ENCODE data around the gene RCAN1. TPM values are rescaled to one million over a fixed set of nuclear protein-coding genes. Genes with fewer than 3 reads are reported as not detected.
A peak's percentile ranks its signal among the peaks of the same experiment; 100 is the strongest.

The RCAN1 gene
- total and polyA plus RNA-seq, 9 of the 15 experiments (the other 6 are each of a cell fraction or from before 2014, with no cell fraction given): 4.4 to 16.5 (median 12.3) TPM

- ATAC-seq: no peak
- in situ Hi-C loops (cut with MboI): no loop called here
- H3K4me1 ChIP-seq (replicated peaks in 1 of 2; ENCODE audit: control insufficient read depth in 2 of 2, insufficient read depth in 2 of 2, low read length in 2 of 2): no peaks in the 10 kb centered on the region
Measured at GRCh38 chr21:34661848-34662247, 46.9 kb upstream of the RCAN1 start.

GRCh38 chr21:34653522-34653921, 38.6 kb upstream of the RCAN1 start:
- TF ChIP-seq CREM (IDR thresholded peaks at IDR 0.05; ENCODE audit: low read depth) (no peak), NCOA1 (IDR thresholded peaks at IDR 0.05; ENCODE audit: low read depth) (no peak), ZFP36 (IDR thresholded peaks at IDR 0.05; ENCODE audit: low read depth, low read length, partially characterized antibody) (peak; percentile 44), FOXM1 (IDR thresholded peaks at IDR 0.05; ENCODE audit: low read depth) (no peak), FOXM1 (CRISPR knock-in tag; IDR thresholded peaks at IDR 0.05; ENCODE audit: low read depth) (no peak), ZZZ3 (IDR thresholded peaks at IDR 0.05) (no peak), KLF6 (CRISPR knock-in tag; IDR thresholded peaks at IDR 0.05; ENCODE audit: borderline replicate concordance) (no peak), MTF1 (CRISPR knock-in tag; IDR thresholded peaks at IDR 0.05; ENCODE audit: borderline replicate concordance) (no peak), HNRNPL (IDR thresholded peaks at IDR 0.05; ENCODE audit: low read depth, low read length) (no peak)
- Histone ChIP-seq H3K9me3 (replicated peaks; ENCODE audit: control insufficient read depth, insufficient read depth, low read depth, low read length) (no peaks in the 10 kb centered on the region), H3K9ac (ENCODE audit: insufficient read depth in 1 of 2, low read depth in 2 of 2, low read length in 2 of 2) (no peak overlapping the region), H4K20me1 (replicated peaks; ENCODE audit: control insufficient read depth, insufficient read depth, low read length) (no peaks in the 10 kb centered on the region), H3K4me2 (ENCODE audit: insufficient read depth, low read length) (no peak overlapping the region), H3K36me3 (ENCODE audit: control insufficient read depth, insufficient read depth, low read length) (no peaks in the 10 kb centered on the region), H3K79me2 (ENCODE audit: control insufficient read depth, insufficient read depth, low read length) (no peaks in the 10 kb centered on the region), H3K4me3 (no peak overlapping the region), H3K4me1 (replicated peaks in 1 of 2; ENCODE audit: control insufficient read depth in 2 of 2, insufficient read depth in 2 of 2, low read length in 2 of 2) (no peaks in the 10 kb centered on the region), H3K9me1 (ENCODE audit: control insufficient read depth, insufficient read depth, low read length) (no peaks in the 10 kb centered on the region), H2AFZ (ENCODE audit: low read depth, low read length) (no peak overlapping the region), H3K27me3 (ENCODE audit: control insufficient read depth in 2 of 2, insufficient read depth in 2 of 2, low read length in 2 of 2) (peaks cover 13 to 25% of the 10 kb centered on the region in 2 experiments), H3K27ac (ENCODE audit: extremely low read depth, low read depth, low read length) (no peak overlapping the region)
- 0% methylated on average over 6 of the region's 6 CpGs for WGBS (ENCODE audit: insufficient coverage, low coverage, missing lambda C conversion rate)
- DNase-seq (ENCODE audit: extremely low read depth in 1 of 4, low spot score in 3 of 4) (no peak), ATAC-seq (no peak), FAIRE-seq (no peak)
- CTCF ChIA-PET (ENCODE audit: low intra/inter-chr PET ratio): no interaction called here
- BruUV-seq (replicated peaks): no TSS peak
- in situ Hi-C loops (cut with MboI): no loop called here
- intact Hi-C loops (cut with micrococcal nuclease): no loop called here
- POLR2A ChIA-PET: interaction anchor here (0.7 kb wide), 1 partner anchor 51 kb away, joined by 3 read pairs; no protein-coding TSS in a partner anchor

More at GRCh38 chr21:34661848-34662247, 46.9 kb upstream of the RCAN1 start:
- no peaks in the 10 kb centered on the region for H3K9me1 ChIP-seq (ENCODE audit: control insufficient read depth, insufficient read depth, low read length)
- H3K27ac ChIP-seq (ENCODE audit: extremely low read depth, low read depth, low read length): no peak overlapping the region
- no peak overlapping the region for H3K4me2 ChIP-seq (ENCODE audit: insufficient read depth, low read length)
- CTCF ChIA-PET (ENCODE audit: low intra/inter-chr PET ratio): no interaction called here
- POLR2A ChIA-PET: no interaction called here
- H3K27me3 ChIP-seq (ENCODE audit: control insufficient read depth in 2 of 2, insufficient read depth in 2 of 2, low read length in 2 of 2): peaks cover 3 to 13% of the 10 kb centered on the region in 2 experiments; a peak in 4 of 5 replicates
- no peak overlapping the region for H2AFZ ChIP-seq (ENCODE audit: low read depth, low read length)
- FAIRE-seq (peak; percentile 23), DNase-seq (ENCODE audit: extremely low read depth in 1 of 4, low spot score in 3 of 4) (no peak)
- TF ChIP-seq ZNF507 (tag; conservative IDR thresholded peaks at IDR 0.05) (peak; percentile 96), TFAM (CRISPR knock-in tag; conservative IDR thresholded peaks at IDR 0.05) (no peak), ZNF134 (CRISPR knock-in tag; conservative IDR thresholded peaks at IDR 0.05) (no peak), GTF2F1 (IDR thresholded peaks at IDR 0.05; ENCODE audit: low read depth, low read length) (no peak), ZNF384 (IDR thresholded peaks at IDR 0.05; ENCODE audit: low read depth, low read length) (no peak), DMBX1 (CRISPR knock-in tag; IDR thresholded peaks at IDR 0.05; ENCODE audit: borderline replicate concordance) (no peak)
- no peaks in the 10 kb centered on the region for H3K79me2 ChIP-seq (ENCODE audit: control insufficient read depth, insufficient read depth, low read length)
- H3K4me3 ChIP-seq: no peak overlapping the region
- intact Hi-C loops (cut with micrococcal nuclease): no loop called here
- no peak overlapping the region for H3K9ac ChIP-seq (ENCODE audit: insufficient read depth in 1 of 2, low read depth in 2 of 2, low read length in 2 of 2)
- H3K9me3 ChIP-seq (replicated peaks; ENCODE audit: control insufficient read depth, insufficient read depth, low read depth, low read length): no peaks in the 10 kb centered on the region; the same call in 1 of the 2 replicates
- H3K36me3 ChIP-seq (ENCODE audit: control insufficient read depth, insufficient read depth, low read length): no peaks in the 10 kb centered on the region
- no TSS peak for BruUV-seq (replicated peaks)
- H4K20me1 ChIP-seq (replicated peaks; ENCODE audit: control insufficient read depth, insufficient read depth, low read length): no peaks in the 10 kb centered on the region
